HG02938 (cell line): Measurements from ENCODE around the gene ANKFN1.

ENCODE experiments used
- ATAC-seq: cut with Tn5 transposase; IDR thresholded peaks from one replicate; pipeline ENCODE4 v1.9.1; 2021; ENCODE audit warnings: mild to moderate bottlenecking, moderate library complexity; ENCODE audit not compliant: unreplicated experiment

ANKFN1 gene

GRCh38 chr17:56497132-56497531 is 343.9 kb downstream of the ANKFN1 start:
- no peak for ATAC-seq

GRCh38 chr17:56499799-56500388 is 346.6 kb downstream of the ANKFN1 start:
- ATAC-seq = no peak

GRCh38 chr17:56502120-56502654 is 348.9 kb downstream of the ANKFN1 start:
- ATAC-seq = no peak

- ATAC-seq = no peak
These were observed 352.0 kb downstream of the ANKFN1 start for GRCh38 chr17:56505154-56505756.

GRCh38 chr17:56506349-56506748 is 353.1 kb downstream of the ANKFN1 start:
- ATAC-seq = no peak

- ATAC-seq = no peak
These were observed 357.5 kb downstream of the ANKFN1 start for GRCh38 chr17:56510554-56511342.

GRCh38 chr17:56514264-56514663 is 361.0 kb downstream of the ANKFN1 start:
- ATAC-seq = no peak

GRCh38 chr17:56514899-56515298 is 361.6 kb downstream of the ANKFN1 start:
- ATAC-seq = no peak

GRCh38 chr17:56521414-56522141 is 368.3 kb downstream of the ANKFN1 start:
- ATAC-seq = no peak

GRCh38 chr17:56523042-56523441 is 369.8 kb downstream of the ANKFN1 start:
- ATAC-seq = no peak

- no peak for ATAC-seq
These were observed 375.4 kb downstream of the ANKFN1 start for GRCh38 chr17:56528696-56529095.

- ATAC-seq = no peak
These were observed 379.7 kb downstream of the ANKFN1 start for GRCh38 chr17:56532926-56533325.

GRCh38 chr17:56536766-56537165 is 383.5 kb downstream of the ANKFN1 start:
- ATAC-seq = no peak

GRCh38 chr17:56540836-56541235 is 387.6 kb downstream of the ANKFN1 start:
- ATAC-seq = no peak

GRCh38 chr17:56543280-56543679 is 390.0 kb downstream of the ANKFN1 start:
- no peak for ATAC-seq

GRCh38 chr17:56545106-56545505 is 391.8 kb downstream of the ANKFN1 start:
- no peak for ATAC-seq

GRCh38 chr17:56545930-56546329 is 392.7 kb downstream of the ANKFN1 start:
- no peak for ATAC-seq

GRCh38 chr17:56548661-56549060 is 395.4 kb downstream of the ANKFN1 start:
- ATAC-seq = no peak

- ATAC-seq = no peak
These were observed 396.2 kb downstream of the ANKFN1 start for GRCh38 chr17:56549501-56549900.

GRCh38 chr17:56557682-56558081 is 404.4 kb downstream of the ANKFN1 start:
- ATAC-seq = no peak

- ATAC-seq = no peak
These were observed 404.8 kb downstream of the ANKFN1 start for GRCh38 chr17:56558088-56558487.
